WTC11 (cell line): Measurements from ENCODE around the gene ARTN. TPM values are rescaled to one million over a fixed set of nuclear protein-coding genes. Genes with fewer than 3 reads are reported as not detected.

Experiments used
- ATAC-seq: fragments of 200-7000 bp; cut with Tn5 transposase; 2 replicates; pipeline ENCODE4 v1.10.0; 2021; ENCODE audit warnings: mild to moderate bottlenecking, moderate library complexity
- CTCF ChIA-PET: fragments of 300-600 bp; sonication (Branson Sonifier 250); formaldehyde crosslinking; loops from one replicate; lab custom pipeline; 2021; ENCODE audit warnings: antibody characterized with exemption; lab: Charles Lee
- POLR2A ChIA-PET: fragments of 350-600 bp; sonication (Branson Sonifier 250); formaldehyde crosslinking; loops from one replicate; lab custom pipeline; 2021; ENCODE audit warnings: antibody characterized with exemption; lab: Charles Lee
- DNase-seq: peaks from one replicate; pipeline ENCODE4 v3.0.0; 2021; ENCODE audit warnings: low spot score
- H3K27ac Mint-ChIP-seq: 2 replicates; pipeline ENCODE4 v1.8.0; 2021; ENCODE audit warnings: mixed read lengths
- H3K27me3 Mint-ChIP-seq: 2 replicates; pipeline ENCODE4 v1.8.0; 2021; ENCODE audit warnings: low read depth, mild to moderate bottlenecking, moderate library complexity, mixed read lengths
- H3K36me3 Mint-ChIP-seq: 2 replicates; pipeline ENCODE4 v1.8.0; 2021; ENCODE audit warnings: mixed read lengths
- H3K4me1 Mint-ChIP-seq: 2 replicates; pipeline ENCODE4 v1.8.0; 2022; ENCODE audit warnings: mixed read lengths
- H3K4me3 Mint-ChIP-seq: 2 replicates; pipeline ENCODE4 v1.8.0; 2021; ENCODE audit warnings: mild to moderate bottlenecking, moderate library complexity, mixed read lengths
- H3K9me3 Mint-ChIP-seq: 2 replicates; pipeline ENCODE4 v1.8.0; 2021; ENCODE audit warnings: mixed read lengths
- ATF1 ChIP-seq: sonication (generic); formaldehyde crosslinking; IDR thresholded peaks from 2 replicates; pipeline ENCODE4 v1.8.1; 2023; ENCODE audit warnings: mild to moderate bottlenecking, moderate library complexity, missing genetic modification reagents
- ELF4 ChIP-seq: sonication (generic); formaldehyde crosslinking; IDR thresholded peaks from 2 replicates; pipeline ENCODE4 v1.8.1; 2022; ENCODE audit warnings: low read depth, mild to moderate bottlenecking, moderate library complexity, missing genetic modification reagents
- ESRRA ChIP-seq: sonication (generic); formaldehyde crosslinking; IDR thresholded peaks from 2 replicates; pipeline ENCODE4 v1.8.1; 2022; ENCODE audit warnings: mild to moderate bottlenecking, missing genetic modification reagents, borderline replicate concordance
- FOXP1 ChIP-seq: sonication (generic); formaldehyde crosslinking; IDR thresholded peaks from 2 replicates; pipeline ENCODE4 v1.8.0; 2022; ENCODE audit warnings: missing genetic modification reagents, mild to moderate bottlenecking, moderate library complexity, borderline replicate concordance
- NFYB ChIP-seq: sonication (generic); formaldehyde crosslinking; conservative IDR thresholded peaks from 2 replicates; pipeline ENCODE4 v1.8.0; 2022; ENCODE audit warnings: low read depth, missing genetic modification reagents
- SOX15 ChIP-seq: fragments of 250-450 bp; sonication (Bioruptor Pico); IDR thresholded peaks from 2 replicates; pipeline ENCODE4 v1.9.0; 2021; ENCODE audit warnings: mild to moderate bottlenecking
- SP1 ChIP-seq: sonication (generic); formaldehyde crosslinking; conservative IDR thresholded peaks from 2 replicates; pipeline ENCODE4 v1.8.1; 2022; ENCODE audit warnings: missing genetic modification reagents
- TEAD4 ChIP-seq: sonication (generic); formaldehyde crosslinking; IDR thresholded peaks from 2 replicates; pipeline ENCODE4 v1.8.0; 2022; ENCODE audit warnings: mild to moderate bottlenecking, missing genetic modification reagents
- ZNF121 ChIP-seq: sonication (generic); formaldehyde crosslinking; IDR thresholded peaks from 2 replicates; pipeline ENCODE4 v1.8.0; 2023; ENCODE audit warnings: missing genetic modification reagents
- ZNF263 ChIP-seq: sonication (generic); formaldehyde crosslinking; IDR thresholded peaks from 2 replicates; pipeline ENCODE4 v1.8.1; 2022; ENCODE audit warnings: low read depth, mild to moderate bottlenecking, moderate library complexity, missing genetic modification reagents
- ZNF317 ChIP-seq: sonication (generic); formaldehyde crosslinking; IDR thresholded peaks from 2 replicates; pipeline ENCODE4 v1.8.1; 2023; ENCODE audit warnings: low read depth, mild to moderate bottlenecking, moderate library complexity, missing genetic modification reagents, borderline replicate concordance
- total RNA-seq: library from RNA; stranded (reverse); gene quantifications from 3 replicates; pipeline ENCODE4 v1.2.3, GENCODE V29; 2021
- TF ChIP-seq, protein P1 (sequence below): fragments of 250-450 bp; sonication (Bioruptor Pico); conservative IDR thresholded peaks from 2 replicates; pipeline ENCODE4 v1.9.0; 2021; ENCODE audit warnings: mild to moderate bottlenecking
- TF ChIP-seq, protein P2 (sequence below): sonication (generic); formaldehyde crosslinking; IDR thresholded peaks from 2 replicates; pipeline ENCODE4 v1.8.0; 2022; ENCODE audit warnings: mild to moderate bottlenecking, missing genetic modification reagents
- TF ChIP-seq, protein P3 (sequence below): fragments of 250-450 bp; sonication (Bioruptor Pico); IDR thresholded peaks from 2 replicates; pipeline ENCODE4 v1.9.0; 2021; ENCODE audit warnings: mild to moderate bottlenecking
- TF ChIP-seq, protein P4 (sequence below): fragments of 200-600 bp; IDR thresholded peaks from 2 replicates; pipeline ENCODE4 v1.8.0; 2022; ENCODE audit warnings: antibody characterized with exemption
- TF ChIP-seq, protein P5 (sequence below): sonication (generic); formaldehyde crosslinking; IDR thresholded peaks from 2 replicates; pipeline ENCODE4 v1.8.0; 2023; ENCODE audit warnings: missing genetic modification reagents
- TF ChIP-seq, protein P6 (sequence below): sonication (generic); formaldehyde crosslinking; IDR thresholded peaks from 2 replicates; pipeline ENCODE4 v1.8.1; 2022; ENCODE audit warnings: missing genetic modification reagents, borderline replicate concordance
- TF ChIP-seq, protein P7 (sequence below): fragments of 250-450 bp; sonication (Bioruptor Pico); IDR thresholded peaks from 2 replicates; pipeline ENCODE4 v1.8.0; 2021; ENCODE audit warnings: mild to moderate bottlenecking

Gene ARTN
- total RNA-seq, 1 experiment from 2014 or later = 28.5 TPM

DNA sequence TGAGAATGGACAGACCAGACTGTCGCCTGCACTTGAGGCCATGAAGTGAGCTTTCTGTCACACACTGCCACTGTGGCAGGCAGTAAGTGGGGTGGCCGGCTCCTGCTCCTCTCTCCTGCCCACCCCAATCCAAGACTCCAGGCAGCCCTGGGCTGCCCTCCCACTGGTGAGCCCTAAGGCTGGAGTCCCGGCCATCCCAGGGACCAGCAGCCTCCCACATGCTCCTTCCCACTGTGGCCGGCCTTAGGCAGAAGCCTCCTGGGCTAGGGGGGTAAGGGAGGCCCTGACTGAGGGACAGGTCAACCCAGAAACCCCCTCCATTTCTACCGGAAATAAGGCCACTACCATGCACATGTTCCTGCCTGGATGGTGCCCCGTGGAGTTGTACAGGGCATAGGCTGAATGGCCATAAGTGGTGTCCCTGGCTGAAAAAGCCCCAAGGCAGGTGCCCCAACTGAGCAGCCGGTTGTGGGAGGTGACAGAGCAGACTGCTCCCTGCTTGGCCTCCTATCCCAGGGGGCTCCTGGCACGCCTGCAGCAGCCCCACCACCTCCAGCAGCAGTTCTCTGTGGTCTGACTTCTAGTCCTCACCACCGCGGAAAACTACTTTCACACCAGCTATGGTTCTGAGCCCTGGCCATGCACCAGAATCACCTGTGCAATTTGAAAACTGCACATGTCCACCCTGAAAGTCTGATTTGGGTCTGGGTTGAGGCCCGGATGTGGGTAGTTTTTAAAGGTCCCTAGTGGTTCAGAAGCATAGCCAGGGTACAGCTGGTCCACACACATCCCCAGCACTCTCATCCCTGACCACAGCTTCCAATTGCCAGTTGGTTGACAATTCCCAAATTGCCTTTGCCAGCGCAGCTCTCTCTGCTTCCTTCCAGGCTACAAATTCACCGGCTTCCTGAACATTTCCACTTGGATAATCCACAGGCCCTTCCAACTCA, 1.6 kb upstream of the ARTN start:
- H3K9me3 Mint-ChIP-seq = no peaks in the 10 kb centered on the region
- no peak overlapping the region for H3K27ac Mint-ChIP-seq

More for the DNA sequence above, 1.6 kb upstream of the ARTN start:
- no peak for DNase-seq
- TF ChIP-seq, protein P1, sequence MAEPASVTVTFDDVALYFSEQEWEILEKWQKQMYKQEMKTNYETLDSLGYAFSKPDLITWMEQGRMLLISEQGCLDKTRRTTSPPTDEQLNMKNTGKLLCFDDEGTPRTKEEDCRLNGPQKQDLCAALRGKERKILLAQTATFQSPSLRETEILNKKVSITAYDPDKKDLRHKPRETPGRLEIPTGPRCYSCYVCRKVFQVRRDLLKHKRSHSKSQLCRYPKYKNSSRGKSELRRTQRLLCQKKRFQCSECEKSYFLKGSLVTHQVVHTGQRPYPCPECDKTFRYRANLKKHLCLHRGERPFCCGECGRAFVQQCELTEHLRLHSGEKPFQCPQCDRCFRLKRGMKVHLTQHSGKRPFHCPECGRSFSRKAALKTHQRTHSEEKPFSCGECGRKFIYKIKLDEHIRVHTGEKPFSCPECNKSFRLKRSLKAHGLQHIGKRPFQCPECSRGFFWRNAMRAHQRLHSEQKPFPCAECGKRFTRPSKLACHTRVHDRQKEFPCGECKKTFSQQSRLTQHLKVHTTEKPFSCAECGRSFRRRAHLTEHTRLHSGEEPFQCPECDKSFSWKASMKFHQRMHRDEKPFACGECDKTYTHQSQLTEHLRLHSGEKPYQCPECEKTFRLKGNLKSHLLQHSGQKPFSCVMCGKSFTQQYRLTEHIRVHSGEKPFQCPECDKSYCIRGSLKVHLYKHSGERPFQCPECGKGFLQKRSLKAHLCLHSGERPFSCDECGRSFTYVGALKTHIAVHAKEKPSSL (CRISPR knock-in tag) = no peak
- no peak for TF ChIP-seq SP1 (CRISPR knock-in tag)
- TF ChIP-seq TEAD4 (CRISPR knock-in tag) = no peak
- no peak for TF ChIP-seq SOX15 (CRISPR knock-in tag)
- TF ChIP-seq, protein P2, sequence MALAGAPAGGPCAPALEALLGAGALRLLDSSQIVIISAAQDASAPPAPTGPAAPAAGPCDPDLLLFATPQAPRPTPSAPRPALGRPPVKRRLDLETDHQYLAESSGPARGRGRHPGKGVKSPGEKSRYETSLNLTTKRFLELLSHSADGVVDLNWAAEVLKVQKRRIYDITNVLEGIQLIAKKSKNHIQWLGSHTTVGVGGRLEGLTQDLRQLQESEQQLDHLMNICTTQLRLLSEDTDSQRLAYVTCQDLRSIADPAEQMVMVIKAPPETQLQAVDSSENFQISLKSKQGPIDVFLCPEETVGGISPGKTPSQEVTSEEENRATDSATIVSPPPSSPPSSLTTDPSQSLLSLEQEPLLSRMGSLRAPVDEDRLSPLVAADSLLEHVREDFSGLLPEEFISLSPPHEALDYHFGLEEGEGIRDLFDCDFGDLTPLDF = no peak
- TF ChIP-seq, protein P3, sequence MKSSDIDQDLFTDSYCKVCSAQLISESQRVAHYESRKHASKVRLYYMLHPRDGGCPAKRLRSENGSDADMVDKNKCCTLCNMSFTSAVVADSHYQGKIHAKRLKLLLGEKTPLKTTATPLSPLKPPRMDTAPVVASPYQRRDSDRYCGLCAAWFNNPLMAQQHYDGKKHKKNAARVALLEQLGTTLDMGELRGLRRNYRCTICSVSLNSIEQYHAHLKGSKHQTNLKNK = no peak
- no peak for TF ChIP-seq ESRRA (CRISPR knock-in tag)
- TF ChIP-seq ZNF263 (CRISPR knock-in tag) = no peak
- TF ChIP-seq, protein P4, sequence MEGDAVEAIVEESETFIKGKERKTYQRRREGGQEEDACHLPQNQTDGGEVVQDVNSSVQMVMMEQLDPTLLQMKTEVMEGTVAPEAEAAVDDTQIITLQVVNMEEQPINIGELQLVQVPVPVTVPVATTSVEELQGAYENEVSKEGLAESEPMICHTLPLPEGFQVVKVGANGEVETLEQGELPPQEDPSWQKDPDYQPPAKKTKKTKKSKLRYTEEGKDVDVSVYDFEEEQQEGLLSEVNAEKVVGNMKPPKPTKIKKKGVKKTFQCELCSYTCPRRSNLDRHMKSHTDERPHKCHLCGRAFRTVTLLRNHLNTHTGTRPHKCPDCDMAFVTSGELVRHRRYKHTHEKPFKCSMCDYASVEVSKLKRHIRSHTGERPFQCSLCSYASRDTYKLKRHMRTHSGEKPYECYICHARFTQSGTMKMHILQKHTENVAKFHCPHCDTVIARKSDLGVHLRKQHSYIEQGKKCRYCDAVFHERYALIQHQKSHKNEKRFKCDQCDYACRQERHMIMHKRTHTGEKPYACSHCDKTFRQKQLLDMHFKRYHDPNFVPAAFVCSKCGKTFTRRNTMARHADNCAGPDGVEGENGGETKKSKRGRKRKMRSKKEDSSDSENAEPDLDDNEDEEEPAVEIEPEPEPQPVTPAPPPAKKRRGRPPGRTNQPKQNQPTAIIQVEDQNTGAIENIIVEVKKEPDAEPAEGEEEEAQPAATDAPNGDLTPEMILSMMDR = no peak
- TF ChIP-seq FOXP1 = no peak
- no peak for TF ChIP-seq NFYB
- no peak for TF ChIP-seq ELF4 (CRISPR knock-in tag)
- TF ChIP-seq, protein P5, sequence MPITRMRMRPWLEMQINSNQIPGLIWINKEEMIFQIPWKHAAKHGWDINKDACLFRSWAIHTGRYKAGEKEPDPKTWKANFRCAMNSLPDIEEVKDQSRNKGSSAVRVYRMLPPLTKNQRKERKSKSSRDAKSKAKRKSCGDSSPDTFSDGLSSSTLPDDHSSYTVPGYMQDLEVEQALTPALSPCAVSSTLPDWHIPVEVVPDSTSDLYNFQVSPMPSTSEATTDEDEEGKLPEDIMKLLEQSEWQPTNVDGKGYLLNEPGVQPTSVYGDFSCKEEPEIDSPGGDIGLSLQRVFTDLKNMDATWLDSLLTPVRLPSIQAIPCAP (CRISPR knock-in tag) = no peak
- TF ChIP-seq, protein P6, sequence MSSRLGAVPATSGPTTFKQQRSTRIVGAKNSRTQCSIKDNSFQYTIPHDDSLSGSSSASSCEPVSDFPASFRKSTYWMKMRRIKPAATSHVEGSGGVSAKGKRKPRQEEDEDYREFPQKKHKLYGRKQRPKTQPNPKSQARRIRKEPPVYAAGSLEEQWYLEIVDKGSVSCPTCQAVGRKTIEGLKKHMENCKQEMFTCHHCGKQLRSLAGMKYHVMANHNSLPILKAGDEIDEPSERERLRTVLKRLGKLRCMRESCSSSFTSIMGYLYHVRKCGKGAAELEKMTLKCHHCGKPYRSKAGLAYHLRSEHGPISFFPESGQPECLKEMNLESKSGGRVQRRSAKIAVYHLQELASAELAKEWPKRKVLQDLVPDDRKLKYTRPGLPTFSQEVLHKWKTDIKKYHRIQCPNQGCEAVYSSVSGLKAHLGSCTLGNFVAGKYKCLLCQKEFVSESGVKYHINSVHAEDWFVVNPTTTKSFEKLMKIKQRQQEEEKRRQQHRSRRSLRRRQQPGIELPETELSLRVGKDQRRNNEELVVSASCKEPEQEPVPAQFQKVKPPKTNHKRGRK (CRISPR knock-in tag) = no peak
- no peak for TF ChIP-seq ATF1 (CRISPR knock-in tag)
- no peak for TF ChIP-seq ZNF317
- TF ChIP-seq ZNF121 = no peak
- TF ChIP-seq, protein P7, sequence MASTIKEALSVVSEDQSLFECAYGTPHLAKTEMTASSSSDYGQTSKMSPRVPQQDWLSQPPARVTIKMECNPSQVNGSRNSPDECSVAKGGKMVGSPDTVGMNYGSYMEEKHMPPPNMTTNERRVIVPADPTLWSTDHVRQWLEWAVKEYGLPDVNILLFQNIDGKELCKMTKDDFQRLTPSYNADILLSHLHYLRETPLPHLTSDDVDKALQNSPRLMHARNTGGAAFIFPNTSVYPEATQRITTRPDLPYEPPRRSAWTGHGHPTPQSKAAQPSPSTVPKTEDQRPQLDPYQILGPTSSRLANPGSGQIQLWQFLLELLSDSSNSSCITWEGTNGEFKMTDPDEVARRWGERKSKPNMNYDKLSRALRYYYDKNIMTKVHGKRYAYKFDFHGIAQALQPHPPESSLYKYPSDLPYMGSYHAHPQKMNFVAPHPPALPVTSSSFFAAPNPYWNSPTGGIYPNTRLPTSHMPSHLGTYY (CRISPR knock-in tag) = no peak
- POLR2A ChIA-PET = no interaction called here
- peaks cover 36% of the 10 kb centered on the region for H3K4me1 Mint-ChIP-seq
- H3K36me3 Mint-ChIP-seq = no peaks in the 10 kb centered on the region
- CTCF ChIA-PET = interaction anchor here (1.1 to 11.9 kb wide), 11 partner anchors 9 to 279 kb away, joined by 3 to 992 read pairs (median 28); partner anchors contain the start of gene IPO13
- H3K4me3 Mint-ChIP-seq = peak overlapping the region; percentile 84; the same call in 1 of the 2 replicates
- no peak for ATAC-seq
- peaks cover 8% of the 10 kb centered on the region for H3K27me3 Mint-ChIP-seq
